GM21529 (cell line): ENCODE data around the gene CYB5RL.
A peak's percentile ranks its signal among the peaks of the same experiment; 100 is the strongest.
"Not testable (repeated sequence)": the region's sequence is repeated elsewhere in the genome, so short reads cannot be mapped to it uniquely, and the experiment has no call there.

ENCODE experiments used
- ATAC-seq: cut with Tn5 transposase; IDR thresholded peaks from one replicate; pipeline ENCODE4 v1.9.1; 2021; ENCODE audit not compliant: unreplicated experiment

Gene CYB5RL

DNA sequence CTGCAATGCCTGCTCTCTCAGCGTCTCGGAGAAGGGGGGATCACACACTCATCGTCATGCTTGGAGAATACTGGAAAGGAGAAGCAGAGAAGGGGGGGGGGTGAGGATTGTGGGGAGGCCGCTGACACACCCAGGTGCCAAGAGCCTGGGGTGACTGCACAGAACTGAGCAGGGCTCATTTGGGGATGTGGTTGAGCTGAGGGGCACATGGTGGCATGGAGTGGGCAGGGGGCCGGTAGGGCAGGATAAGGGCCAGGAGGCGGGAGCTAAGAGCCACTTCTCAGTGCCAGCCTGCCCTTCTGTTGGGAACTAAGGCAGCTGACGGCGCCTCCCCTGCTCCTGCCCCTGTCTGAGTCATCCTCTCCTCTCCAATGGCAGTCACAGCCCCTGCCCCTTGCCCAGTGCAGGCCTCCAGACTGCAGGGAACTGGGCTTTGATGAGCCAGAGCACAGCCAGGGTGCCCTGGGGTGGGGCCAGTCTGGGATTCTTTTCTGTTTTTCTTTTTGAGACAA, 27.3 kb upstream of the CYB5RL start:
- ATAC-seq: no peak

DNA sequence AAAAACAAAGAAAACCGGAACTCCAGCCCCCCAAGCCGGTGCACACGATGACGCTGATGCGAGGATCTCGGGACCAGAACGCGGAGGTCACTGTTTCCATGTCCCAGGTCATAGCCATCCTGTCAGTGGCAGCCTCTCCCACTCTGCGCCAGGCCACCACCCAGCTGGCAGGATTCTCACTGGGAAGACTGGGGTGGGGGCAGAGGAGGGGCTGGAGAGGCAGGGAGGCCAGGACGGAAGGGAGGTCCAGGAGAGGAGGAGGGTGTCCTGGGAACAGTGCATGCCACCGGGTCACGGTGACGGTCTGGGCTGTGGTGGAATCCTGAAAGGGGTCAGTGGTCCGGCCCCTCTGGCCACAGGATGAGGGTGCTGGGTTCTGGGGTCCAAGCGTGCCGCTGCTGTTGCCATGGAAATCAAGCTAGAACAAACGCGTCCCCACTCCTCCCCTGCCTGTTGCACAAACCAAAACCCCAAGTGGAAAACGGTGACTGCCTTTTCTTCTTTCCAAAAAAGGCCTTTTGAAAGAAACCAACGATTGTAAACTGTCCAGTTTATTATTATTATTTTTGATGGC, 26.2 kb upstream of the CYB5RL start:
- no peak for ATAC-seq

- no peak for ATAC-seq
Observed at GRCh38 chr1:54225378-54225777, 25.5 kb upstream of the CYB5RL start.

GRCh38 chr1:54224233-54224632, 24.4 kb upstream of the CYB5RL start:
- no peak for ATAC-seq

DNA sequence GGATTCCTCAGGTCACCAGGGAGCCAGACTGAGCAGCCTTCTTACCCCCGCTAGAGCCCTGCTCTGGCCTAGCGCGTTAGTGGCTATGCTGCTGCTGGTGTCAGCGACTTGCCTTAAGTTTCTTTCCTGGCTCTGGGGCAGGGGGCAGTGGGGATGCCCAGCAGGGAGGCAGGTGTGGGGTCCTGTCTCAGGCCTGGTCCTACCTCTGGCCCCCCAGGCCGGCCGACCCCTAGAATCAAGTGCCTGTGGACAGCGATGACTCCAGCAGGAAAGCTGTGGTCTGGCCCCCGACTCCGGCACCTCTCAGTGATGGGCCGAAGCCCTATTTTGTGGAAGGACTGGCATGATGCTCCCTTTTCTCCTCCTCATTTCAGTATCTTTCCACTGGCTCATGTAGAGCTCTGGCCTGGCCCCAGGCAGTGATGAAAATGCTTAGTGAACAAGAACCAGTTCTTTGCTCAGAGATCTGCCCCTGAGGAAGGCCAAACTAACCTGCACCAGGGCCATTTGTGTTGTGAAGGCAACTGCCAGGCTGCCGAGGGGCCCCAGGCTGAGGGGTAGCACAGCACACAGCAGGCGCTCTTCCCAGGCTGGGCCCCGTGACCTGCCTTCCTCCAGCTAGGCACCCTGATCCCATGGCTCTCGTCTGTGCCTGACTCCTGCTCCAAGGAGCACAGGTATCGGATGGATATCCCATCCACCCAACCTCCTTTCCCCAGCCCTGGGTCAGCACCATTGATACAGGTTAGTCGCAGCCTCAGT, 23.8 kb upstream of the CYB5RL start:
- no peak for ATAC-seq

GRCh38 chr1:54222711-54223110, 22.9 kb upstream of the CYB5RL start:
- ATAC-seq: no peak

DNA sequence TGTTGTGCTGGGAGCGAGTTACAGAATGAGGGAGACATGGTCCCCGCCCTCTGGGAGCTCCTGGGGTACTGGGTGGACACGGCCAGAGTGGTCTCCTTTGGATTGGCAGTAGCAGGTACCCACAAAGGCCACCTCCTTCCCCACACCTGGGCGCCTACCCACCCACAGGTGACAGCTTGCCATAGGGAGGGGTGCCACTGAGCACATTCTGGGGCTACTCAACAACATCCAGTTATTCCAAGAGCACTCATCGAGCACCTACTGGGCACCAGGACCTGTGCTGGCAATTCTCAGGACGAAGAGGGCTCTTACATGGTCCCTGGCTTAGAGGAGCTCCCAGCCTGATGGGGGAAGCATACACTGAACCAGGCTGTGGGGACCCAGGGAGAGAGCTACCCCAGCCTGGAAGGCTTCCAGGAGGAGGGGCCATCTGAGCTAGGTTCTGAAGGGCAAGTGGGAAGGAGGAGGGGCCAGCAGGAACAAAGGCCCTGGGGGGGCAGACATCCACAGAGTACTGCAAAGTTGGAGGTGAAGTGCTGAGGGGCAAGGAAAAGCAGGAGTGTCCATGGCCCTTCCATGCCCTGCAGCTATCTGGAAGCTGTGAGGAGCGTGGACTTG, 22.1 kb upstream of the CYB5RL start:
- no peak for ATAC-seq

DNA sequence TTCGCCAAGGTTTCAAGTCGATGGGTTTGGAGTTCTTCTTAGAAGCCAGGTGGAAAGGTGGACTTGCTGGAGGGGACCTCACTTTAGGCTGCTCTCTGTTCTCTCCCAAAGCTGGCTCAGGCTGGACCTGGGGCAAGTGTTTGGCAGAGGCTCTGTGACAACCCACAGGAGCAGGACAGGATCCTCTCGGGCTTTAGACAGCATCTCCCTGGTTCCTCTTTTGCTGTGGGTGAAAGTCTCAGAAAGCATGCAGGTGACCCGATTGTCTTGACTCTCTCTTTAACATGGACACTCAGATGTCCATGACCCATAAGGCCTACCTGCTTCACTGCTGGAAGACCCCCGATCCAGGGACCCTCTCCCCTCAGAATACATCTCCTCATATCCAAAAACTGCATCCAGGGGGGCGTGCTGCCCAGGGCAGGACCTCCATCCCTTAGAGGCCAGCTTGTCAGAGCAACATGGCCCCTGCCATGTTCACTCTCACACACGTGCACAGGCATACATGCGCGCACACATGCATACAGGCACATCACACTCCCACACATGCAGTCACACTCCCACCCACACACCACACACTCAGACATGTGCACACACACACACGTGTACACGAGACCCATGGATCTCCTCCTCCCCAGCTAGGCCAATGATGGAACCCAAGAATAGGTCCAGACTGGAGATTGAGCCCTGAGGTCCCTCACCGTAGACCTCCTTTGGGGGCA, 21.4 kb upstream of the CYB5RL start:
- no peak for ATAC-seq

GRCh38 chr1:54220004-54220811, 20.4 kb upstream of the CYB5RL start:
- ATAC-seq: no peak

DNA sequence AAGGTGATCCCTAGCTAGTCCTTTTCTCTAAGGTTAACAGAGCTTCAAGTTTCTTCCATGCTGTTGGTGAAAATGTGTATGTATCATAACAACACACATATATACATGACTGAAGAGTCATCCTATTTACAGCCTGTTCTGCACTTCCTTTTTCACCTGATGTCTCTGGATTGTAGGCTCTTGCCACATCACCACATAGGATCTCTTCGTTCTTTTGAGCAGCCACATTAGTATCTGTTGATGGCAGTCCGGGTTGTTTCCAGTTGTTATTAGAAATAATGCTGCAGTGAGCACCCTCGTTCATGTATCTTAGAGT, 19.8 kb upstream of the CYB5RL start:
- ATAC-seq: no peak

DNA sequence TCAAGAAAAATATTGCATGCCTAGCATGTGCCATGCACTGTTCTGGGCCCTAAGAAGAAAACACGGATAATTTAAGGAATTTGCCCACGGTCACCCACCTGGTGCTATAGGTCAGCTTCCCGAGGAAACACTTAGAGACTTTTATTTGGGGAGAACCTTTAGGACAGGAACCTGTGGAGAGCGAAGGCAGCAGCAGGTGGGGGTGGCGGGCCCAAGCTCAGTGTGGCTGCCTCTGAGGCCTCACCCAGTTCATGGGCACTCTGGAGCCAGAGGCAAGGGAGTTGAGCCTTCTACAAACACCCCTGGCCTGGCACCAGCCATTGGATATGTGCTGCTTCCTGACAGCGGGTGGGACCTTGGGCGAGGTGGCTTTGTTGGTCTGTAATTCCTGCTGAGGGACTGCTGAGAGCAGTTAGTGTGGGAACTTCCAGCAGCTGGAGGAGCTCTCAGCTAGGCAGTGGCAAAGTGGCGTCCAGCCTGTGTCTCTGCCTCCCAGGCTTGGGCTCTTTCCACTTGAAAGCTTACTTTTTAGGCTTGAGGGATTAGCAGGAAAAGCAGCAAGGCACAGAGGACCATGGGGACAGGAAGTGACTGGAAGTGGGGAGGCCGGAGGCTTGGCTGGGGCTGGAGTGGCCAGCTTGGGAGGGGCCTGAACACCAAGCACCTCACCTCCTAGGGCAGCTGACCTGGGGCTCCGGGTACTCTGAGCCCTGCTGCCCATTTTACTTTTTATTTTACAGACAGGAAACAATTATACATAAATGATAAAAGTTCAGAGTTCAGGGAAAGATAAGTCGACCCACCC, 19.3 kb upstream of the CYB5RL start:
- no peak for ATAC-seq

GRCh38 chr1:54215523-54215922, 15.7 kb upstream of the CYB5RL start:
- no peak for ATAC-seq

GRCh38 chr1:54212872-54213271, 13.0 kb upstream of the CYB5RL start:
- no peak for ATAC-seq

GRCh38 chr1:54207896-54208295, 8.1 kb upstream of the CYB5RL start:
- not testable (repeated sequence) for ATAC-seq

- ATAC-seq: no peak
Observed at GRCh38 chr1:54207287-54207686, 7.5 kb upstream of the CYB5RL start.

GRCh38 chr1:54204199-54204598, 4.4 kb upstream of the CYB5RL start:
- no peak for ATAC-seq

- ATAC-seq: peak; percentile 10
Observed at GRCh38 chr1:54200519-54200997, 728 bp upstream of the CYB5RL start.

DNA sequence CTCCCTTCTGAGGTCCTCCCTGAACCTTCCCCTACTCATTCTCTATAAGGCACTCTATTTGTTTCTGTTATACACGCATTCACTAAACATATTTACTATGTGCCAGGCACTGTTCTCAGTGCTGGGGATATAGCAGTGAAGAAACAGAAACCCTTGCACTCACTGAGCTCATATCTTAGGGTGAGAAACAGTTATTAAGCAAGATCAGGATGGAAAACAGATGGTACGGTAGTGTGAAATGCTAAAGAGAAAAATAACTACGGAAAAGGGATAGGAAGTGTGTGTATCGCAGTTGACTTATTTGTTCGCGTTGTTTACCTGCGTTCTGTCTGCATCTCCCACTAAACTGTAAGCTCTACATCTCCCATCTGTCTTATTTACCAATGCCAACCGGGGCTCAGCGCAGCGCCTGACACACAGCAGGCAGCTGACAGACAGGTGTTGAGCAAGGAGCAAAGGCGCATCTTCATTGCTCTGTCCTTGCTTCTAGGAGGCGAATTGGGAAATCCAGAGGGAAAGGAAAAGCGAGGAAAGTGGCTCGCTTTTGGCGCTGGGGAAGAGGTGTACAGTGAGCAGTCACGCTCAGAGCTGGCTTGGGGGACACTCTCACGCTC, 572 bp downstream of the CYB5RL start:
- peak; percentile 1 for ATAC-seq

- no peak for ATAC-seq
Observed at GRCh38 chr1:54193453-54193852, 6.4 kb downstream of the CYB5RL start.
